Liver (tissue), 3 donors: ENCODE data around the gene DNAJC8.

ENCODE experiments used
- EGR1 ChIP-seq, 2 donors: IDR thresholded peaks; 2 replicates each; pipeline ENCODE4 v1.6.1; 2016 to 2018; ENCODE audit warnings: antibody characterized with exemption in 2 of 2, low read depth in 2 of 2
- GABPA ChIP-seq, 2 donors: IDR thresholded peaks in 1 of 2; conservative IDR thresholded peaks in 1 of 2; 2 replicates each; pipeline ENCODE4 v1.6.1; 2016; ENCODE audit warnings: antibody characterized with exemption in 2 of 2, mild to moderate bottlenecking in 1 of 2, moderate library complexity in 1 of 2
- JUND ChIP-seq, 2 donors: IDR thresholded peaks; 2 replicates each; pipeline ENCODE4 v1.6.1; 2016; ENCODE audit warnings: antibody characterized with exemption in 2 of 2
- RAD21 ChIP-seq, 2 donors: IDR thresholded peaks; 2 replicates each; pipeline ENCODE4 v1.6.1; 2016; ENCODE audit warnings: antibody characterized with exemption in 2 of 2, mild to moderate bottlenecking in 2 of 2
- TAF1 ChIP-seq: conservative IDR thresholded peaks from 2 replicates; pipeline ENCODE4 v1.6.1; 2016; ENCODE audit warnings: antibody characterized with exemption, mild to moderate bottlenecking
- YY1 ChIP-seq: IDR thresholded peaks from 2 replicates; pipeline ENCODE4 v1.6.1; 2016; ENCODE audit warnings: antibody characterized with exemption, mild to moderate bottlenecking
- TF ChIP-seq, protein P1 (sequence below): fragments of 150-350 bp; IDR thresholded peaks from 2 replicates; pipeline ENCODE4 v1.5.1; 2017; ENCODE audit warnings: improper control_type of control experiment, low read depth, low read length; ENCODE audit not compliant: missing input control
- TF ChIP-seq, protein P2 (sequence below): IDR thresholded peaks from 2 replicates; pipeline ENCODE4 v1.6.1; 2016; ENCODE audit warnings: antibody characterized with exemption
- TF ChIP-seq, protein P3 (sequence below): IDR thresholded peaks from 2 replicates; pipeline ENCODE4 v1.6.1; 2016; ENCODE audit warnings: antibody characterized with exemption, mild to moderate bottlenecking
- donor health status: healthy.
- donor health status: healthy.

DNA sequence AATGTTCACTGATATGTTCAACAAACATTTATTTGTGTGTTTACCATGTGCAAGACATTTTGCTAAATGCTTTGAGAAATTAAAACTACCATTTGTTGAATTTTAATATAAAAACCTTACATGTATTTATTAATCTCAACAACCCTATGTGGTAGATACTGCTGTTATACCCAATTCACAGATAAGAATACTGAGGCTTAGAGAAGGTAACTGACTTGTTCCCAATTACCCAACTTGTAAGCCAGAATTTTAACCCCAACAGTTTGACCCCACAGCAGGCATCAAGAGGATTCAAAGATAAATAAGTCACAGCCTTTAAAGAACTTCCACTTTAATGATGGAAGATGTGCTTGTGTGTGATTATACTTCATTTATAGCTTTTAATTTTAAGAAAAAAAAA lies 3.7 kb downstream of the DNAJC8 start:
- TF ChIP-seq, protein P1, sequence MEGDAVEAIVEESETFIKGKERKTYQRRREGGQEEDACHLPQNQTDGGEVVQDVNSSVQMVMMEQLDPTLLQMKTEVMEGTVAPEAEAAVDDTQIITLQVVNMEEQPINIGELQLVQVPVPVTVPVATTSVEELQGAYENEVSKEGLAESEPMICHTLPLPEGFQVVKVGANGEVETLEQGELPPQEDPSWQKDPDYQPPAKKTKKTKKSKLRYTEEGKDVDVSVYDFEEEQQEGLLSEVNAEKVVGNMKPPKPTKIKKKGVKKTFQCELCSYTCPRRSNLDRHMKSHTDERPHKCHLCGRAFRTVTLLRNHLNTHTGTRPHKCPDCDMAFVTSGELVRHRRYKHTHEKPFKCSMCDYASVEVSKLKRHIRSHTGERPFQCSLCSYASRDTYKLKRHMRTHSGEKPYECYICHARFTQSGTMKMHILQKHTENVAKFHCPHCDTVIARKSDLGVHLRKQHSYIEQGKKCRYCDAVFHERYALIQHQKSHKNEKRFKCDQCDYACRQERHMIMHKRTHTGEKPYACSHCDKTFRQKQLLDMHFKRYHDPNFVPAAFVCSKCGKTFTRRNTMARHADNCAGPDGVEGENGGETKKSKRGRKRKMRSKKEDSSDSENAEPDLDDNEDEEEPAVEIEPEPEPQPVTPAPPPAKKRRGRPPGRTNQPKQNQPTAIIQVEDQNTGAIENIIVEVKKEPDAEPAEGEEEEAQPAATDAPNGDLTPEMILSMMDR = no peak
- TF ChIP-seq RAD21 (IDR thresholded peaks at IDR 0.05) = no peak
- TF ChIP-seq TAF1 = no peak
- TF ChIP-seq, protein P2, sequence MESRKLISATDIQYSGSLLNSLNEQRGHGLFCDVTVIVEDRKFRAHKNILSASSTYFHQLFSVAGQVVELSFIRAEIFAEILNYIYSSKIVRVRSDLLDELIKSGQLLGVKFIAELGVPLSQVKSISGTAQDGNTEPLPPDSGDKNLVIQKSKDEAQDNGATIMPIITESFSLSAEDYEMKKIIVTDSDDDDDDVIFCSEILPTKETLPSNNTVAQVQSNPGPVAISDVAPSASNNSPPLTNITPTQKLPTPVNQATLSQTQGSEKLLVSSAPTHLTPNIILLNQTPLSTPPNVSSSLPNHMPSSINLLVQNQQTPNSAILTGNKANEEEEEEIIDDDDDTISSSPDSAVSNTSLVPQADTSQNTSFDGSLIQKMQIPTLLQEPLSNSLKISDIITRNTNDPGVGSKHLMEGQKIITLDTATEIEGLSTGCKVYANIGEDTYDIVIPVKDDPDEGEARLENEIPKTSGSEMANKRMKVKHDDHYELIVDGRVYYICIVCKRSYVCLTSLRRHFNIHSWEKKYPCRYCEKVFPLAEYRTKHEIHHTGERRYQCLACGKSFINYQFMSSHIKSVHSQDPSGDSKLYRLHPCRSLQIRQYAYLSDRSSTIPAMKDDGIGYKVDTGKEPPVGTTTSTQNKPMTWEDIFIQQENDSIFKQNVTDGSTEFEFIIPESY = no peak
- TF ChIP-seq, protein P3, sequence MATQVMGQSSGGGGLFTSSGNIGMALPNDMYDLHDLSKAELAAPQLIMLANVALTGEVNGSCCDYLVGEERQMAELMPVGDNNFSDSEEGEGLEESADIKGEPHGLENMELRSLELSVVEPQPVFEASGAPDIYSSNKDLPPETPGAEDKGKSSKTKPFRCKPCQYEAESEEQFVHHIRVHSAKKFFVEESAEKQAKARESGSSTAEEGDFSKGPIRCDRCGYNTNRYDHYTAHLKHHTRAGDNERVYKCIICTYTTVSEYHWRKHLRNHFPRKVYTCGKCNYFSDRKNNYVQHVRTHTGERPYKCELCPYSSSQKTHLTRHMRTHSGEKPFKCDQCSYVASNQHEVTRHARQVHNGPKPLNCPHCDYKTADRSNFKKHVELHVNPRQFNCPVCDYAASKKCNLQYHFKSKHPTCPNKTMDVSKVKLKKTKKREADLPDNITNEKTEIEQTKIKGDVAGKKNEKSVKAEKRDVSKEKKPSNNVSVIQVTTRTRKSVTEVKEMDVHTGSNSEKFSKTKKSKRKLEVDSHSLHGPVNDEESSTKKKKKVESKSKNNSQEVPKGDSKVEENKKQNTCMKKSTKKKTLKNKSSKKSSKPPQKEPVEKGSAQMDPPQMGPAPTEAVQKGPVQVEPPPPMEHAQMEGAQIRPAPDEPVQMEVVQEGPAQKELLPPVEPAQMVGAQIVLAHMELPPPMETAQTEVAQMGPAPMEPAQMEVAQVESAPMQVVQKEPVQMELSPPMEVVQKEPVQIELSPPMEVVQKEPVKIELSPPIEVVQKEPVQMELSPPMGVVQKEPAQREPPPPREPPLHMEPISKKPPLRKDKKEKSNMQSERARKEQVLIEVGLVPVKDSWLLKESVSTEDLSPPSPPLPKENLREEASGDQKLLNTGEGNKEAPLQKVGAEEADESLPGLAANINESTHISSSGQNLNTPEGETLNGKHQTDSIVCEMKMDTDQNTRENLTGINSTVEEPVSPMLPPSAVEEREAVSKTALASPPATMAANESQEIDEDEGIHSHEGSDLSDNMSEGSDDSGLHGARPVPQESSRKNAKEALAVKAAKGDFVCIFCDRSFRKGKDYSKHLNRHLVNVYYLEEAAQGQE = no peak
- no peak for TF ChIP-seq YY1
- TF ChIP-seq EGR1 (IDR thresholded peaks at IDR 0.05; ENCODE audit: low read depth in 2 of 2) = no peak
- no peak for TF ChIP-seq JUND (IDR thresholded peaks at IDR 0.05)
- TF ChIP-seq GABPA (IDR thresholded peaks at IDR 0.05 in 1 of 2, conservative IDR thresholded peaks at IDR 0.05 in 1 of 2) = no peak
